MM.1S (cell line): ENCODE data around the gene PHACTR1.

Experiments
- DNase-seq: peaks from one replicate; pipeline ENCODE4 v3.0.0-alpha.2; 2015
- H2AFZ ChIP-seq: fragments of 300-600 bp; sonication (generic); 2 replicates; pipeline ENCODE4 v1.6.0; 2016; ENCODE audit warnings: antibody characterized with exemption, low read length
- H3F3A ChIP-seq: fragments of 300-600 bp; sonication (generic); 2 replicates; pipeline ENCODE4 v1.6.1; 2016; ENCODE audit warnings: mild to moderate bottlenecking, antibody characterized with exemption, low read length, moderate library complexity, mixed read lengths; ENCODE audit not compliant: insufficient read depth
- H3K27ac ChIP-seq: fragments of 300-600 bp; sonication (generic); 2 replicates; pipeline ENCODE4 v1.5.1; 2016; ENCODE audit warnings: mild to moderate bottlenecking, low read length
- H3K27me3 ChIP-seq: fragments of 300-600 bp; sonication (generic); replicated peaks from 2 replicates; pipeline ENCODE4 v1.6.0; 2016; ENCODE audit warnings: low read length; ENCODE audit not compliant: insufficient read depth
- H3K36me3 ChIP-seq: fragments of 300-600 bp; sonication (generic); replicated peaks from 2 replicates; pipeline ENCODE4 v1.6.1; 2016; ENCODE audit warnings: mild to moderate bottlenecking, low read length, mixed read lengths; ENCODE audit not compliant: insufficient read depth
- H3K4me1 ChIP-seq: fragments of 300-600 bp; sonication (generic); 2 replicates; pipeline ENCODE4 v1.6.1; 2016; ENCODE audit warnings: low read length, mixed read lengths
- H3K4me2 ChIP-seq: fragments of 300-600 bp; sonication (generic); 2 replicates; pipeline ENCODE4 v1.6.0; 2016; ENCODE audit warnings: low read depth, low read length
- H3K4me3 ChIP-seq: fragments of 300-600 bp; sonication (generic); 2 replicates; pipeline ENCODE4 v1.5.1; 2016; ENCODE audit warnings: low read length, mixed read lengths
- H3K79me2 ChIP-seq: fragments of 300-600 bp; sonication (generic); 2 replicates; pipeline ENCODE4 v1.6.1; 2016; ENCODE audit warnings: mixed run types, low read length, mixed read lengths
- H3K9ac ChIP-seq: fragments of 300-600 bp; sonication (generic); 2 replicates; pipeline ENCODE4 v1.6.1; 2016; ENCODE audit warnings: low read length, mixed read lengths
- H3K9me2 ChIP-seq: fragments of 300-600 bp; sonication (generic); replicated peaks from 2 replicates; pipeline ENCODE4 v1.6.1; 2016; ENCODE audit warnings: mild to moderate bottlenecking, low read length, mixed read lengths; ENCODE audit not compliant: insufficient read depth
- H3K9me3 ChIP-seq: fragments of 300-600 bp; sonication (generic); replicated peaks from 2 replicates; pipeline ENCODE4 v1.6.1; 2016; ENCODE audit warnings: mild to moderate bottlenecking, low read length, mixed read lengths; ENCODE audit not compliant: insufficient read depth
- H4K20me1 ChIP-seq: fragments of 300-600 bp; sonication (generic); 2 replicates; pipeline ENCODE4 v1.6.1; 2016; ENCODE audit warnings: mild to moderate bottlenecking, low read length, moderate library complexity, mixed read lengths; ENCODE audit not compliant: insufficient read depth
- CTCF ChIP-seq: fragments of 300-600 bp; sonication (generic); IDR thresholded peaks from 2 replicates; pipeline ENCODE4 v1.5.1; 2016; ENCODE audit warnings: antibody characterized with exemption, low read length, mixed read lengths
- EZH2 ChIP-seq: fragments of 300-600 bp; sonication (generic); optimal IDR thresholded peaks from 2 replicates; pipeline ENCODE3; 2017; ENCODE audit warnings: low read depth, mild to moderate bottlenecking, antibody characterized with exemption, low read length, mixed read lengths
- EZH2phosphoT487 ChIP-seq: fragments of 300-600 bp; sonication (generic); IDR thresholded peaks from 2 replicates; pipeline ENCODE4 v1.6.1; 2018; ENCODE audit warnings: antibody characterized with exemption, low read length

PHACTR1 gene

GRCh38 chr6:13027207-13027606, 310.6 kb downstream of the PHACTR1 start:
- H3K36me3 ChIP-seq = no peaks in the 10 kb centered on the region
- H3K4me2 ChIP-seq = no peak overlapping the region
- no peaks in the 10 kb centered on the region for H3K4me1 ChIP-seq
- H3K9me3 ChIP-seq = no peaks in the 10 kb centered on the region
- H3K27ac ChIP-seq = no peak overlapping the region
- H2AFZ ChIP-seq = no peak overlapping the region
- no peaks in the 10 kb centered on the region for H3K27me3 ChIP-seq
- H3K4me3 ChIP-seq = no peak overlapping the region
- H3F3A ChIP-seq = no peaks in the 10 kb centered on the region
- H3K9me2 ChIP-seq = no peaks in the 10 kb centered on the region
- H4K20me1 ChIP-seq = no peaks in the 10 kb centered on the region
- H3K9ac ChIP-seq = no peak overlapping the region
- H3K79me2 ChIP-seq = no peaks in the 10 kb centered on the region
- TF ChIP-seq EZH2 = no peak
- TF ChIP-seq EZH2phosphoT487 = no peak
- no peak for TF ChIP-seq CTCF
- DNase-seq = no peak

GRCh38 chr6:13030396-13030795, 313.8 kb downstream of the PHACTR1 start:
- Histone ChIP-seq H3K9me3 (no peaks in the 10 kb centered on the region), H3K27me3 (no peaks in the 10 kb centered on the region)

GRCh38 chr6:13032566-13032965, 316.0 kb downstream of the PHACTR1 start:
- Histone ChIP-seq H3F3A (no peaks in the 10 kb centered on the region), H3K36me3 (no peaks in the 10 kb centered on the region), H3K9ac (no peak overlapping the region), H3K9me2 (no peaks in the 10 kb centered on the region), H4K20me1 (no peaks in the 10 kb centered on the region), H2AFZ (no peak overlapping the region), H3K27me3 (no peaks in the 10 kb centered on the region), H3K4me3 (no peak overlapping the region), H3K4me2 (no peak overlapping the region), H3K9me3 (no peaks in the 10 kb centered on the region), H3K4me1 (no peaks in the 10 kb centered on the region), H3K27ac (no peak overlapping the region), H3K79me2 (no peaks in the 10 kb centered on the region)
- no peak for DNase-seq
- TF ChIP-seq CTCF (no peak), EZH2 (no peak), EZH2phosphoT487 (no peak)

More at GRCh38 chr6:13030396-13030795, 313.8 kb downstream of the PHACTR1 start:
- H2AFZ ChIP-seq = no peak overlapping the region
- DNase-seq = no peak
- no peaks in the 10 kb centered on the region for H4K20me1 ChIP-seq
- no peak overlapping the region for H3K27ac ChIP-seq
- no peak for TF ChIP-seq EZH2phosphoT487
- no peak for TF ChIP-seq EZH2
- no peak for TF ChIP-seq CTCF
- no peaks in the 10 kb centered on the region for H3K4me1 ChIP-seq
- no peaks in the 10 kb centered on the region for H3K9me2 ChIP-seq
- H3K36me3 ChIP-seq = no peaks in the 10 kb centered on the region
- no peak overlapping the region for H3K4me3 ChIP-seq
- H3K9ac ChIP-seq = no peak overlapping the region
- no peaks in the 10 kb centered on the region for H3K79me2 ChIP-seq
- no peak overlapping the region for H3K4me2 ChIP-seq
- H3F3A ChIP-seq = no peaks in the 10 kb centered on the region

- Histone ChIP-seq H3K4me3 (no peak overlapping the region), H3K27me3 (no peaks in the 10 kb centered on the region), H3K4me1 (no peaks in the 10 kb centered on the region), H3K4me2 (no peak overlapping the region), H3K27ac (no peak overlapping the region), H3K9ac (no peak overlapping the region), H2AFZ (no peak overlapping the region), H3K9me3 (no peaks in the 10 kb centered on the region), H3K36me3 (no peaks in the 10 kb centered on the region), H3F3A (no peaks in the 10 kb centered on the region), H3K9me2 (no peaks in the 10 kb centered on the region), H4K20me1 (no peaks in the 10 kb centered on the region), H3K79me2 (no peaks in the 10 kb centered on the region)
- TF ChIP-seq EZH2phosphoT487 (no peak), EZH2 (no peak), CTCF (no peak)
- DNase-seq = no peak
These were observed 316.6 kb downstream of the PHACTR1 start for GRCh38 chr6:13033145-13033544.
